HepG2 (cell line): ENCODE data around the gene SUSD6. TPM values are rescaled to one million over a fixed set of nuclear protein-coding genes. Genes with fewer than 3 reads are reported as not detected.

Experiments used
- ATAC-seq: fragments of 200-7000 bp; cut with Tn5 transposase; 3 replicates; pipeline ENCODE4 v1.9.1; 2020; ENCODE audit warnings: mild to moderate bottlenecking, moderate library complexity
- BruUV-seq: library from RNA; stranded (reverse); fragments of 400-500 nt; replicated peaks from 2 replicates; lab custom pipeline; 2021; lab: Mats Ljungman, UMichigan
- CTCF ChIA-PET: fragments of 300-600 bp; formaldehyde crosslinking; extraction: SDS; loops from one replicate; lab custom pipeline; 2021; ENCODE audit warnings: low total read pairs, inconsistent platforms, low intra/inter-chr PET ratio; lab: Yijun Ruan, JAX
- POLR2A ChIA-PET: fragments of 350-600 bp; sonication (Branson Sonifier 250); formaldehyde crosslinking; loops from one replicate; lab custom pipeline; 2020; ENCODE audit warnings: antibody characterized with exemption, inconsistent platforms; lab: Yijun Ruan, JAX
- DNase-seq: peaks from one replicate; pipeline ENCODE4 v3.0.0-alpha.2; 2015; ENCODE audit warnings: low spot score
- FAIRE-seq: peaks from 3 replicates; lab custom pipeline; 2011; peaks lifted over from hg19 to GRCh38; lab: Jason Lieb, UNC
- H2AFZ ChIP-seq: one replicate; pipeline ENCODE4 v1.6.1; 2011; ENCODE audit warnings: low read length, inconsistent platforms
- H3K27ac ChIP-seq: fragments of 300-600 bp; 3 replicates; pipeline ENCODE4 v1.8.0; 2011; ENCODE audit warnings: mixed run types, mild to moderate bottlenecking, mixed read lengths, low read length, inconsistent platforms; ENCODE audit not compliant: insufficient read depth; ENCODE audit errors: extremely low read length
- H3K27me3 ChIP-seq, 2 experiments: fragments of 200-600 bp in 1 of 2; 2 replicates in 1 of 2; 3 replicates in 1 of 2; pipeline versions ENCODE4 v1.6.0 to v1.8.0; 2011; ENCODE audit warnings: low read length in 2 of 2, mild to moderate bottlenecking in 2 of 2, moderate library complexity in 2 of 2, inconsistent platforms in 1 of 2; ENCODE audit not compliant: insufficient read depth in 2 of 2, control insufficient read depth in 1 of 2
- H3K36me3 ChIP-seq, 2 experiments: fragments of 200-600 bp in 1 of 2; replicated peaks in 1 of 2; 2 replicates in 1 of 2; 3 replicates in 1 of 2; pipeline versions ENCODE4 v1.5.1 to v1.8.0; 2011; ENCODE audit warnings: low read length in 2 of 2, inconsistent platforms in 1 of 2; ENCODE audit not compliant: insufficient read depth in 2 of 2, control insufficient read depth in 1 of 2
- H3K4me1 ChIP-seq: 2 replicates; pipeline ENCODE4 v1.5.1; 2012; ENCODE audit warnings: low read length, inconsistent platforms; ENCODE audit not compliant: insufficient read depth
- H3K4me2 ChIP-seq: 2 replicates; pipeline ENCODE4 v1.6.0; 2011; ENCODE audit warnings: low read depth, low read length, inconsistent platforms
- H3K4me3 ChIP-seq, 3 experiments: fragments of 200-600 bp in 1 of 3; sonication (generic), shearing (Covaris generic) in 1 of 3; replicated peaks in 1 of 3; 2 replicates each; pipeline ENCODE4 v1.5.1; 2011 to 2016; ENCODE audit warnings: low read length in 3 of 3, inconsistent platforms in 2 of 3, low read depth in 2 of 3, mild to moderate bottlenecking in 2 of 3, control low read depth in 1 of 3, mixed read lengths in 1 of 3; ENCODE audit not compliant: insufficient read depth in 1 of 3
- H3K79me2 ChIP-seq: one replicate; pipeline ENCODE4 v1.6.1; 2011; ENCODE audit warnings: low read length, inconsistent platforms; ENCODE audit not compliant: insufficient read depth
- H3K9ac ChIP-seq: 2 replicates; pipeline ENCODE4 v1.6.0; 2011; ENCODE audit warnings: mild to moderate bottlenecking, low read depth, low read length, inconsistent platforms; ENCODE audit not compliant: insufficient read depth
- H3K9me3 ChIP-seq: 2 replicates; pipeline ENCODE4 v1.5.1; 2012; ENCODE audit warnings: mild to moderate bottlenecking, low read length
- H4K20me1 ChIP-seq: 2 replicates; pipeline ENCODE4 v1.6.0; 2011; ENCODE audit warnings: inconsistent platforms, mild to moderate bottlenecking, low read length, moderate library complexity; ENCODE audit not compliant: insufficient read depth
- CENPT ChIP-seq: sonication (generic); formaldehyde crosslinking; IDR thresholded peaks from 2 replicates; pipeline ENCODE4 v1.8.0; 2022; ENCODE audit warnings: low read depth, mild to moderate bottlenecking, moderate library complexity, missing genetic modification reagents
- GMEB1 ChIP-seq: sonication (generic); formaldehyde crosslinking; IDR thresholded peaks from 2 replicates; pipeline ENCODE4 v1.5.1; 2020; ENCODE audit warnings: missing genetic modification reagents, mild to moderate bottlenecking, borderline replicate concordance
- HNRNPL ChIP-seq: fragments of 200-400 bp; formaldehyde crosslinking; IDR thresholded peaks from 2 replicates; pipeline ENCODE4 v1.6.1; 2017; ENCODE audit warnings: mild to moderate bottlenecking, low read depth, low read length
- HOXA9 ChIP-seq: sonication (generic); formaldehyde crosslinking; IDR thresholded peaks from 2 replicates; pipeline ENCODE4 v1.8.1; 2022; ENCODE audit warnings: missing genetic modification reagents, mild to moderate bottlenecking, moderate library complexity, borderline replicate concordance
- KAT2B ChIP-seq: fragments of 150-350 bp; IDR thresholded peaks from 2 replicates; pipeline ENCODE4 v1.6.1; 2014; ENCODE audit warnings: low read depth, low read length, borderline replicate concordance
- MAFF ChIP-seq: IDR thresholded peaks from 2 replicates; pipeline ENCODE4 v1.6.1; 2011; ENCODE audit warnings: low read depth, low read length, improper control_type of control experiment
- MYPOP ChIP-seq: sonication (generic); formaldehyde crosslinking; IDR thresholded peaks from 2 replicates; pipeline ENCODE4 v1.8.1; 2023; ENCODE audit warnings: mild to moderate bottlenecking, moderate library complexity, missing genetic modification reagents
- NFE2L1 ChIP-seq: sonication (generic); formaldehyde crosslinking; IDR thresholded peaks from 2 replicates; pipeline ENCODE4 v1.4.0; 2020; ENCODE audit warnings: missing genetic modification reagents, mild to moderate bottlenecking, borderline replicate concordance
- PAF1 ChIP-seq: IDR thresholded peaks from 2 replicates; pipeline ENCODE4 v1.6.1; 2016; ENCODE audit warnings: missing genetic modification reagents, missing compliant biosample characterization
- SALL1 ChIP-seq: sonication (generic); formaldehyde crosslinking; IDR thresholded peaks from 2 replicates; pipeline ENCODE4 v1.8.0; 2022; ENCODE audit warnings: mild to moderate bottlenecking, missing genetic modification reagents
- STAT5B ChIP-seq: sonication (generic); formaldehyde crosslinking; IDR thresholded peaks from 2 replicates; pipeline ENCODE4 v1.4.0; 2020; ENCODE audit warnings: missing genetic modification reagents
- U2AF1 ChIP-seq: fragments of 200-400 bp; formaldehyde crosslinking; optimal IDR thresholded peaks from 2 replicates; pipeline ENCODE3; 2017; ENCODE audit warnings: mild to moderate bottlenecking, low read depth, low read length
- ZNF282 ChIP-seq: fragments of 450-650 bp; IDR thresholded peaks from 2 replicates; pipeline ENCODE4 v1.6.1; 2018; ENCODE audit not compliant: partially characterized antibody
- ZNF407 ChIP-seq: sonication (generic); formaldehyde crosslinking; IDR thresholded peaks from one replicate; pipeline ENCODE4 v1.5.1; 2020; ENCODE audit warnings: mild to moderate bottlenecking, missing genetic modification reagents; ENCODE audit errors: not compliant biosample characterization
- ZNF782 ChIP-seq: sonication (generic); formaldehyde crosslinking; IDR thresholded peaks from 2 replicates; pipeline ENCODE4 v1.4.0; 2020; ENCODE audit warnings: missing genetic modification reagents, mild to moderate bottlenecking, borderline replicate concordance
- WGBS: methylation state at CpG from one replicate; pipeline ENCODE4 v1.1.6; 2017; ENCODE audit warnings: low lambda C conversion rate; 5-methylcytosine and 5-hydroxymethylcytosine counted together
- in situ Hi-C: cut with HindIII; loops from 2 replicates; pipeline ENCODE4 v1.10.0; 2017; ENCODE audit warnings: low pct_unique_long_range_greater_than_20kb; ENCODE audit not compliant: extremely low pct_ligation_motif_present
- intact Hi-C: fragments of 100-400 bp; cut with micrococcal nuclease; formaldehyde crosslinking; loops from one replicate; pipeline ENCODE4 v1.10.0; 2022; ENCODE audit not compliant: unreplicated experiment
- polyA plus RNA-seq, 8 experiments: library from polyadenylated mRNA; depleted of rRNA in 3 of 8; stranded (reverse) in 7 of 8; unstranded in 1 of 8; fragments of >200 nt; fragmentation: Illumina TruSeq in 4 of 8; extraction: Trizol in 4 of 8; gene quantifications; 2 replicates each; pipeline versions ENCODE4 v1.2.1 to v1.2.3, GENCODE V29; 2011 to 2016; ENCODE audit warnings: low read depth in 4 of 8, missing spikeins in 1 of 8, mixed read lengths in 1 of 8; ENCODE audit not compliant: insufficient read depth in 1 of 8
- total RNA-seq, 5 experiments: library from RNA; depleted of rRNA; stranded (reverse); fragments of >200 nt; fragmentation: Illumina TruSeq; extraction: Trizol; gene quantifications; 2 replicates each; pipeline ENCODE4 v1.2.3, GENCODE V29; 2016; ENCODE audit warnings: low read depth in 1 of 5

SUSD6 gene
- total and polyA plus RNA-seq, 2 of the 13 experiments (the other 11 are each of a cell fraction or from before 2014, with no cell fraction given), result 7.2 to 7.4 TPM

- no peaks in the 10 kb centered on the region for H3K9me3 ChIP-seq
- H3K79me2 ChIP-seq, result no peaks in the 10 kb centered on the region
- no peak overlapping the region for H3K27ac ChIP-seq
- no TSS peak for BruUV-seq
- peak overlapping the region; percentile 28 for H3K4me2 ChIP-seq
- H3K4me3 ChIP-seq, result no peak overlapping the region
- DNase-seq (no peak), FAIRE-seq (no peak), ATAC-seq (peak; percentile 46)
- H3K4me1 ChIP-seq, result peaks cover 33% of the 10 kb centered on the region
- in situ Hi-C loops (no loop called here), intact Hi-C loops (no loop called here)
- no peak overlapping the region for H3K9ac ChIP-seq
- WGBS, result 17% methylated on average over 3 of the region's 7 CpGs
- ChIA-PET CTCF (no interaction called here), POLR2A (interaction anchor here (0.5 kb wide), 1 partner anchor 38 kb away, joined by 3 read pairs; no protein-coding TSS in a partner anchor)
- H4K20me1 ChIP-seq, result no peaks in the 10 kb centered on the region
- no peaks in the 10 kb centered on the region for H3K36me3 ChIP-seq
- H2AFZ ChIP-seq, result no peak overlapping the region
- H3K27me3 ChIP-seq, result no peaks in the 10 kb centered on the region
- TF ChIP-seq SALL1 (CRISPR knock-in tag), result no peak
- no peak for TF ChIP-seq MAFF
- no peak for TF ChIP-seq ZNF782 (CRISPR knock-in tag)
- no peak for TF ChIP-seq GMEB1 (CRISPR knock-in tag)
- no peak for TF ChIP-seq KAT2B
- TF ChIP-seq ZNF282, result no peak
- TF ChIP-seq PAF1 (CRISPR knock-in tag), result no peak
- TF ChIP-seq STAT5B (CRISPR knock-in tag), result no peak
- no peak for TF ChIP-seq MYPOP
- TF ChIP-seq U2AF1, result no peak
- TF ChIP-seq NFE2L1 (CRISPR knock-in tag), result no peak
- no peak for TF ChIP-seq HNRNPL
- no peak for TF ChIP-seq HOXA9
- TF ChIP-seq ZNF407 (CRISPR knock-in tag), result no peak
- no peak for TF ChIP-seq CENPT (CRISPR knock-in tag)
Measured at GRCh38 chr14:69719501-69719951, 108.1 kb downstream of the SUSD6 start.
